Suprapubic skin (tissue), 4 donors: ENCODE results near the gene SENP5.

Experiments used
- EP300 ChIP-seq: sonication (generic); formaldehyde crosslinking; IDR thresholded peaks from one replicate; pipeline ENCODE4 v1.6.1; 2017; ENCODE audit warnings: antibody characterized with exemption
- POLR2A ChIP-seq, 2 donors: fragments of 450-650 bp; IDR thresholded peaks; one replicate each; pipeline ENCODE4 v1.6.1; 2017; ENCODE audit warnings: antibody characterized with exemption in 2 of 2, mild to moderate bottlenecking in 2 of 2, moderate library complexity in 2 of 2
- POLR2AphosphoS5 ChIP-seq, 3 donors: sonication (generic); formaldehyde crosslinking; IDR thresholded peaks; one replicate each; pipeline ENCODE4 v1.6.1; 2017; ENCODE audit warnings: antibody characterized with exemption in 3 of 3
- TF ChIP-seq, protein P1 (sequence below), 2 donors: fragments of 200-600 bp in 1 of 2; fragments of 450-650 bp in 1 of 2; sonication (generic) in 1 of 2; IDR thresholded peaks; one replicate each; pipeline ENCODE4 v1.5.1; 2016 to 2019; ENCODE audit warnings: antibody characterized with exemption in 2 of 2, mild to moderate bottlenecking in 1 of 2, moderate library complexity in 1 of 2

DNA sequence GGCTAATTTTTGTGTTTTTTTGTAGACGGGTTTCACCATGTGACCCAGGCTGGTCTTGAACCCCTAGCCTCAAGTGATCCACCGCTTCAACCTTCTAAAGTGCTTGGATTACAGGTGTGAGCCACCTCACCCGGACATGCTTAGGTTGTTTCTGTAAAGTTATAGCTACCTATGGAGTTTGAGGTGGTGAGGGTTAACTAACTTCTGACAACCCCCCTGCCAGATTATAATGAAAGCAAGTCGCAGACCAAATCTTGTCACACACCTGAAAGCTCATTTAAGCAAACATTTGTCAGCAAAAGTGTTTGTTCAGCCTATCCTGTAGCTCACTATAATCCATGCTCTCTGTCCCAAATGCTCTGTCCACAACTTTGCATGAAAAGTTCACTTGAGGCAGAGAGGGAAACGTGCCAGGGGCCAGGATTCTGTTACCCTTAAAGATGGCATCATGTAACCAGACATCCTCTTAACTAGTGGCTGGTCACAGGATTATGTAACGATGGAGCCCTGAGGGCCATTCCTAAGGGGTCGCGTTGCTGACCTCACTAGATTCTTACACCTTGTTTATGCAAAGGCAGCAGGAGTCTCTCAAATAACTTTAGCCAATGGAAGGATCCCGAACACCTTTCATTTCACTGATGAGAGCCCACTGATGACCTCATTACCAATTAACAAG lies 24.1 kb upstream of the SENP5 start:
- TF ChIP-seq, protein P1, sequence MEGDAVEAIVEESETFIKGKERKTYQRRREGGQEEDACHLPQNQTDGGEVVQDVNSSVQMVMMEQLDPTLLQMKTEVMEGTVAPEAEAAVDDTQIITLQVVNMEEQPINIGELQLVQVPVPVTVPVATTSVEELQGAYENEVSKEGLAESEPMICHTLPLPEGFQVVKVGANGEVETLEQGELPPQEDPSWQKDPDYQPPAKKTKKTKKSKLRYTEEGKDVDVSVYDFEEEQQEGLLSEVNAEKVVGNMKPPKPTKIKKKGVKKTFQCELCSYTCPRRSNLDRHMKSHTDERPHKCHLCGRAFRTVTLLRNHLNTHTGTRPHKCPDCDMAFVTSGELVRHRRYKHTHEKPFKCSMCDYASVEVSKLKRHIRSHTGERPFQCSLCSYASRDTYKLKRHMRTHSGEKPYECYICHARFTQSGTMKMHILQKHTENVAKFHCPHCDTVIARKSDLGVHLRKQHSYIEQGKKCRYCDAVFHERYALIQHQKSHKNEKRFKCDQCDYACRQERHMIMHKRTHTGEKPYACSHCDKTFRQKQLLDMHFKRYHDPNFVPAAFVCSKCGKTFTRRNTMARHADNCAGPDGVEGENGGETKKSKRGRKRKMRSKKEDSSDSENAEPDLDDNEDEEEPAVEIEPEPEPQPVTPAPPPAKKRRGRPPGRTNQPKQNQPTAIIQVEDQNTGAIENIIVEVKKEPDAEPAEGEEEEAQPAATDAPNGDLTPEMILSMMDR (IDR thresholded peaks at IDR 0.05): no peak
- TF ChIP-seq EP300: no peak
- TF ChIP-seq POLR2A (IDR thresholded peaks at IDR 0.05): no peak
- TF ChIP-seq POLR2AphosphoS5 (IDR thresholded peaks at IDR 0.05): no peak
